SK-N-SH (cell line): Measurements from ENCODE around the gene ATG3. TPM values are rescaled to one million over a fixed set of nuclear protein-coding genes. Genes with fewer than 3 reads are reported as not detected.

ENCODE experiments used
- CTCF ChIA-PET: fragments of 300-600, 350-600 bp; formaldehyde crosslinking; extraction: SDS; loops from one replicate; lab custom pipeline; 2021; lab: Yijun Ruan, JAX
- POLR2A ChIA-PET: fragments of 350-600 bp; sonication (Branson Sonifier 250); formaldehyde crosslinking; extraction: SDS; loops from one replicate; lab custom pipeline; 2020; ENCODE audit warnings: antibody characterized with exemption, inconsistent platforms; lab: Yijun Ruan, JAX
- DNase-seq: peaks from one replicate; pipeline ENCODE4 v3.0.0; 2012
- H2AFZ ChIP-seq: fragments of 200-600 bp; sonication (generic); 2 replicates; pipeline ENCODE4 v1.8.1; 2016; ENCODE audit warnings: antibody characterized with exemption, mild to moderate bottlenecking, low read depth
- H3F3A ChIP-seq: fragments of 200-600 bp; sonication (generic); replicated peaks from 2 replicates; pipeline ENCODE3; 2016; ENCODE audit warnings: antibody characterized with exemption, mild to moderate bottlenecking; ENCODE audit not compliant: insufficient read depth
- H3K27ac ChIP-seq, 2 experiments: fragments of 200-500 bp in 1 of 2; fragments of 200-600 bp in 1 of 2; sonication (Bioruptor generic) in 1 of 2; sonication (generic), shearing (Covaris generic) in 1 of 2; 2 replicates each; pipeline versions ENCODE4 v1.5.1 to v1.6.1; 2014 to 2016; ENCODE audit warnings: low read depth in 2 of 2, inconsistent platforms in 1 of 2, low read length in 1 of 2, mild to moderate bottlenecking in 1 of 2, mixed read lengths in 1 of 2
- H3K27me3 ChIP-seq: fragments of 200-600 bp; sonication (generic), shearing (Covaris generic); 2 replicates; pipeline ENCODE4 v1.6.1; 2016; ENCODE audit warnings: mixed run types; ENCODE audit not compliant: insufficient read depth
- H3K36me3 ChIP-seq, 2 experiments: fragments of 200-500 bp in 1 of 2; fragments of 200-600 bp in 1 of 2; sonication (Bioruptor generic) in 1 of 2; sonication (generic) in 1 of 2; replicated peaks in 1 of 2; 2 replicates each; pipeline versions ENCODE3 to v1.5.1; 2014 to 2016; ENCODE audit warnings: low read length in 1 of 2, mild to moderate bottlenecking in 1 of 2; ENCODE audit not compliant: insufficient read depth in 2 of 2, control insufficient read depth in 1 of 2
- H3K4me1 ChIP-seq, 2 experiments: fragments of 200-500 bp in 1 of 2; fragments of 200-600 bp in 1 of 2; sonication (Bioruptor generic) in 1 of 2; sonication (generic), shearing (Covaris generic) in 1 of 2; 2 replicates each; pipeline versions ENCODE4 v1.5.1 to v1.6.1; 2014 to 2016; ENCODE audit warnings: low read depth in 1 of 2, low read length in 1 of 2, mixed run types in 1 of 2; ENCODE audit not compliant: insufficient read depth in 2 of 2, control insufficient read depth in 1 of 2
- H3K4me2 ChIP-seq: fragments of 200-600 bp; sonication (generic), shearing (Covaris generic); 2 replicates; pipeline ENCODE4 v1.6.1; 2017; ENCODE audit warnings: mixed run types
- H3K4me3 ChIP-seq, 2 experiments: fragments of 200-500 bp in 1 of 2; fragments of 200-600 bp in 1 of 2; sonication (Bioruptor generic) in 1 of 2; sonication (generic), shearing (Covaris generic) in 1 of 2; 2 replicates each; pipeline versions ENCODE4 v1.5.1 to v1.8.1; 2014 to 2016; ENCODE audit warnings: low read depth in 2 of 2, inconsistent platforms in 1 of 2, low read length in 1 of 2, mild to moderate bottlenecking in 1 of 2, mixed read lengths in 1 of 2, moderate library complexity in 1 of 2
- H3K79me2 ChIP-seq: fragments of 200-600 bp; sonication (generic); 2 replicates; pipeline ENCODE4 v1.8.1; 2017; ENCODE audit warnings: mild to moderate bottlenecking; ENCODE audit not compliant: insufficient read depth
- H3K9ac ChIP-seq: fragments of 200-600 bp; sonication (generic); 2 replicates; pipeline ENCODE4 v1.6.1; 2017; ENCODE audit warnings: mixed run types
- H3K9me2 ChIP-seq: fragments of 200-600 bp; sonication (generic); 2 replicates; pipeline ENCODE4 v1.6.1; 2017; ENCODE audit warnings: mixed run types
- H3K9me3 ChIP-seq: fragments of 200-600 bp; sonication (generic); 2 replicates; pipeline ENCODE4 v1.6.1; 2017; ENCODE audit warnings: mixed run types, mild to moderate bottlenecking, moderate library complexity
- H4K20me1 ChIP-seq: fragments of 200-600 bp; sonication (generic); 2 replicates; pipeline ENCODE4 v1.6.1; 2017; ENCODE audit warnings: mild to moderate bottlenecking, mixed run types; ENCODE audit not compliant: insufficient read depth
- ELF1 ChIP-seq: IDR thresholded peaks from 2 replicates; pipeline ENCODE4 v1.4.0; 2012
- EP300 ChIP-seq, 2 experiments: IDR thresholded peaks; 2 replicates each; pipeline versions ENCODE4 v1.4.0 to v1.6.1; 2012; ENCODE audit warnings: borderline replicate concordance in 1 of 2, low read depth in 1 of 2, low read length in 1 of 2
- EZH2phosphoT487 ChIP-seq: fragments of 200-600 bp; sonication (generic); IDR thresholded peaks from 2 replicates; pipeline ENCODE4 v1.6.1; 2017; ENCODE audit warnings: low read depth, mixed run types, mild to moderate bottlenecking, antibody characterized with exemption, moderate library complexity, borderline replicate concordance
- FOSL2 ChIP-seq: IDR thresholded peaks from 2 replicates; pipeline ENCODE4 v1.4.0; 2012; ENCODE audit warnings: low read depth, mild to moderate bottlenecking, moderate library complexity, borderline replicate concordance
- GABPA ChIP-seq: IDR thresholded peaks from 2 replicates; pipeline ENCODE4 v1.4.0; 2012; ENCODE audit warnings: low read depth, mild to moderate bottlenecking
- JUND ChIP-seq: IDR thresholded peaks from 2 replicates; pipeline ENCODE4 v1.4.0; 2012
- MAX ChIP-seq: IDR thresholded peaks from 2 replicates; pipeline ENCODE4 v1.4.0; 2012; ENCODE audit warnings: low read depth
- MEF2A ChIP-seq: IDR thresholded peaks from 2 replicates; pipeline ENCODE4 v1.4.0; 2012; ENCODE audit warnings: low read depth, borderline replicate concordance
- MXI1 ChIP-seq: IDR thresholded peaks from 2 replicates; pipeline ENCODE4 v1.6.1; 2012; ENCODE audit warnings: mild to moderate bottlenecking, low read depth, low read length, improper control_type of control experiment
- RAD21 ChIP-seq: IDR thresholded peaks from 2 replicates; pipeline ENCODE4 v1.6.1; 2012; ENCODE audit warnings: mild to moderate bottlenecking, low read length
- REST ChIP-seq: IDR thresholded peaks from 2 replicates; pipeline ENCODE4 v1.6.1; 2012; ENCODE audit warnings: mild to moderate bottlenecking, low read depth, low read length, moderate library complexity
- RFX5 ChIP-seq: IDR thresholded peaks from 2 replicates; pipeline ENCODE4 v1.6.1; 2012; ENCODE audit warnings: mild to moderate bottlenecking, improper control_type of control experiment, low read length
- RXRA ChIP-seq: IDR thresholded peaks from 2 replicates; pipeline ENCODE4 v1.4.0; 2012; ENCODE audit warnings: low read depth, mild to moderate bottlenecking, borderline replicate concordance
- TAF1 ChIP-seq: IDR thresholded peaks from 2 replicates; pipeline ENCODE4 v1.6.1; 2012; ENCODE audit warnings: low read depth, mild to moderate bottlenecking, low read length, moderate library complexity, borderline replicate concordance
- TCF12 ChIP-seq: IDR thresholded peaks from 2 replicates; pipeline ENCODE4 v1.4.0; 2012
- USF1 ChIP-seq: IDR thresholded peaks from 2 replicates; pipeline ENCODE4 v1.4.0; 2012; ENCODE audit warnings: low read depth, borderline replicate concordance
- WGBS: methylation state at CpG from one replicate; pipeline ENCODE4 v1.1.6; 2017; ENCODE audit warnings: low lambda C conversion rate; 5-methylcytosine and 5-hydroxymethylcytosine counted together
- polyA plus RNA-seq, 3 experiments: library from polyadenylated mRNA; depleted of rRNA; stranded (reverse); fragments of >200 nt; gene quantifications; 2 replicates each; pipeline ENCODE4 v1.2.3, GENCODE V29; 2012

Gene ATG3
- polyA plus RNA-seq, 1 of the 3 experiments (the other 2 are of a cell fraction): 38.8 TPM

- TF ChIP-seq REST (no peak), EP300 (IDR thresholded peaks at IDR 0.05; ENCODE audit: borderline replicate concordance in 1 of 2, low read depth in 1 of 2, low read length in 1 of 2) (no peak), MAX (no peak), TAF1 (no peak)
- TF ChIP-seq, all 33 proteins: peak for 0
Measured at GRCh38 chr3:112606098-112606497, 44.3 kb upstream of the ATG3 start (continued).

- no peaks in the 10 kb centered on the region for H4K20me1 ChIP-seq
- TF ChIP-seq MXI1: no peak
- TF ChIP-seq GABPA: no peak
- no peak for TF ChIP-seq RAD21
- TF ChIP-seq RXRA: no peak
- TF ChIP-seq TCF12: peak; percentile 29; the same call in 1 of the 2 replicates
- TF ChIP-seq RFX5: no peak
- TF ChIP-seq FOSL2: peak; percentile 41; the same call in 1 of the 2 replicates
- no peak for TF ChIP-seq MEF2A
- TF ChIP-seq JUND: 0 out of 2 replicates have a peak, but pooled peaks have one; percentile 28
- TF ChIP-seq EZH2phosphoT487: no peak
- TF ChIP-seq MAX: peak; percentile 81
- no peak for TF ChIP-seq ELF1
- no peak for TF ChIP-seq REST
- no peak for TF ChIP-seq USF1
- TF ChIP-seq, all 33 proteins: peak for 4
- peak; percentile 16 for DNase-seq
- Histone ChIP-seq H3K9me2 (no peaks in the 10 kb centered on the region), H3K9me3 (no peaks in the 10 kb centered on the region), H3K79me2 (no peaks in the 10 kb centered on the region), H2AFZ (no peak overlapping the region), H3F3A (peaks cover 45% of the 10 kb centered on the region), H3K9ac (peak overlapping the region; percentile 73), H3K4me1 (peaks cover 4 to 5% of the 10 kb centered on the region in 2 experiments; a peak in 3 of 4 replicates), H3K27ac (peak overlapping the region; percentile 26 to 96; a peak in 3 of 4 replicates), H3K36me3 (peaks cover 40 to 66% of the 10 kb centered on the region in 2 experiments), H3K27me3 (no peaks in the 10 kb centered on the region), H3K4me2 (peak overlapping the region; percentile 41; the same call in 1 of the 2 replicates), H3K4me3 (no peak overlapping the region)
- ChIA-PET POLR2A (no interaction called here), CTCF (interaction anchor here (2.0 kb wide), 1 partner anchor 23 kb away, joined by 8 read pairs; no protein-coding TSS in a partner anchor)
- 45% methylated on average over 9 of the region's 9 CpGs for WGBS
Measured at GRCh38 chr3:112605285-112605684, 43.5 kb upstream of the ATG3 start.
